ENCODE data around the gene ATP2A1. TPM values are rescaled to one million over a fixed set of nuclear protein-coding genes. Genes with fewer than 3 reads are reported as not detected.

Gene ATP2A1
- total and polyA plus RNA-seq, 2 of the 8 experiments (the other 6 are each of a cell fraction or from before 2014, with no cell fraction given), result 1.7 to 2.4 TPM

DNA sequence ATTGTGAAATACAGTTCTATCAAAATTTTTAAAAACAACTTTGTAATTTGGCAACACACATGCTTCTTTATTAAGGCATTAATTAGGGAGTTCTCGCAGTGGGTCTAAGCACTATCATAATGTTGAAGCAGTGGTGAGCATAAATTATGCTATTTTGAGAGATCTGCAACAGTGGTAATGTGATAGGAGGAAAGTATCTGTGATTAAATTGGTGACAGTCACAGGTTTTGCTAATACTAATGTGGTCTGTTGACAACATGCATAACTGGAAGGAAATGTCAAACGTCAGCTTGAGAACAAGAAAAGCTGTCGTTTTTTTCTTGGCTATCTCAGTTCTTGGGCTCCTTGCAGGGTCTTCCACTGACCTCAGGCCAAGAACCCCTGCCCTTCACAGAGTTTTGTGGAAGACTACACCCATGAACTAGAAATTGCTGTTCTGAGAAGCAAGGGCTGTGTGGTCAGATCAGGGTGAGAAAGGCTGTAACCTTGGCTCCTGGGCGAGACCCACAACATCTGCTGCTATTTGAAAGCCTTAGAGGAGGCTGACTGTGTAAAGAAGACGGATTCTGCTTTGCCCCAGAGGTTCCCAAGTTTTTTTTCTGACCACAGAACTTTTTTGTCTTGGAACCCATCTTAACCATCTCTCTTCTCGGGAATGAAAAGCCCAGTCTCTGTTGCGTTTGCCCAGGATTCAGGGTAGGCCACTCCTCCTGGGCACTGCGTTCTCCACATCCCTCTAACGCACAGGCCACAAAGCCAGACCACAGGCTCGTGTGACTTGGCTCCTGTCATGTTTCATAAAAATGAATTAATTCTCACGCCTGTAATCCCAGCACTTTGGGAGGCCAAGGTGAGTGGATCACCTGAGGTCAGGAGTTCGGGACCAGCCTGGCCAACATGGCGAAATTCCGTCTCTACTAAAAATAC is 13.9 kb downstream of the ATP2A1 start:
- Histone ChIP-seq H3K18ac (ENCODE audit: extremely low read depth, low read length) (no peak overlapping the region), H2BK15ac (ENCODE audit: low read length) (no peak overlapping the region), H2BK120ac (replicated peaks; ENCODE audit: low read depth, low read length) (no peak overlapping the region), H3K27ac (ENCODE audit: low read depth, low read length) (no peak overlapping the region), H3K9me3 (ENCODE audit: insufficient read depth in 2 of 2, low read depth in 1 of 2, low read length in 1 of 2) (no peaks in the 10 kb centered on the region), H3K79me2 (ENCODE audit: control insufficient read depth in 1 of 2, insufficient read depth in 2 of 2, low read length in 2 of 2) (no peaks in the 10 kb centered on the region), H3K36me3 (ENCODE audit: control insufficient read depth in 2 of 4, insufficient read depth in 4 of 4, low read length in 3 of 4) (no peaks in the 10 kb centered on the region), H3K9ac (replicated peaks in 1 of 4; ENCODE audit: extremely low read depth in 1 of 4, low read depth in 3 of 4, low read length in 3 of 4) (no peak overlapping the region), H3K4ac (replicated peaks; ENCODE audit: insufficient read length, low read depth, low read length) (no peak overlapping the region), H4K5ac (ENCODE audit: insufficient read length, low read depth, low read length) (no peak overlapping the region), H2BK5ac (ENCODE audit: low read depth, low read length) (no peak overlapping the region), H3K56ac (replicated peaks; ENCODE audit: insufficient read length, low read depth, low read length) (no peak overlapping the region), H4K8ac (ENCODE audit: extremely low read depth, insufficient read depth, low read length) (no peak overlapping the region), H4K20me1 (replicated peaks in 1 of 2; ENCODE audit: control insufficient read depth in 1 of 2, insufficient read depth in 2 of 2, low read length in 2 of 2) (peaks cover 0 to 2% of the 10 kb centered on the region in 2 experiments), H3K4me2 (ENCODE audit: insufficient read depth in 1 of 2, low read depth in 2 of 2, low read length in 2 of 2) (no peak overlapping the region), H3K27me3 (replicated peaks in 1 of 4; ENCODE audit: control insufficient read depth in 3 of 4, extremely low read depth in 1 of 4, insufficient read depth in 3 of 4, low read length in 3 of 4) (no peaks in the 10 kb centered on the region), H3K4me3 (ENCODE audit: extremely low read depth in 1 of 4, insufficient read depth in 2 of 4, low read depth in 3 of 4, low read length in 4 of 4) (no peak overlapping the region), H2BK12ac (ENCODE audit: low read depth, low read length) (no peak overlapping the region), H3K4me1 (replicated peaks in 1 of 4; ENCODE audit: control insufficient read depth in 3 of 4, insufficient read depth in 4 of 4, low read length in 3 of 4) (no peaks in the 10 kb centered on the region), H2AFZ (ENCODE audit: low read length) (no peak overlapping the region), H2BK20ac (ENCODE audit: low read length) (no peak overlapping the region), H3K23me2 (ENCODE audit: low read depth, low read length) (no peaks in the 10 kb centered on the region), H3K23ac (ENCODE audit: insufficient read length) (no peak overlapping the region), H4K91ac (replicated peaks; ENCODE audit: insufficient read length, low read length) (no peak overlapping the region), H3K79me1 (ENCODE audit: low read depth, low read length) (no peaks in the 10 kb centered on the region), H3K14ac (ENCODE audit: insufficient read length) (no peak overlapping the region), H2AK5ac (ENCODE audit: low read depth, low read length) (no peak overlapping the region)
- no peak for FAIRE-seq
- WGBS, 2 experiments (ENCODE audit: extremely low coverage in 1 of 2, insufficient coverage in 1 of 2, insufficient read length in 1 of 2, insufficient replicate concordance in 2 of 2, low coverage in 1 of 2, low lambda C conversion rate in 2 of 2, missing lambda C conversion rate in 1 of 2), result 85% methylated on average over 13 of the region's 14 CpGs; no CpG with 5 or more reads in 1 of the 2 experiments
- CTCF ChIA-PET (ENCODE audit: partially characterized antibody), result no interaction called here
- TF ChIP-seq PHF8 (conservative IDR thresholded peaks at IDR 0.05; ENCODE audit: low read depth, low read length) (no peak), TEAD4 (IDR thresholded peaks at IDR 0.05; ENCODE audit: low read depth, low read length) (no peak), CBX5 (IDR thresholded peaks at IDR 0.05; ENCODE audit: low read depth, low read length) (no peak), CREB1 (IDR thresholded peaks at IDR 0.05) (no peak), RNF2 (IDR thresholded peaks at IDR 0.05; ENCODE audit: borderline replicate concordance, low read depth, low read length, missing control alignments, poor library complexity, severe bottlenecking) (no peak)
- POLR2A ChIA-PET (ENCODE audit: partially characterized antibody), result interaction anchor here (0.6 to 1.7 kb wide), 6 partner anchors 8 to 44 kb away, joined by 3 to 4 read pairs (median 3); no protein-coding TSS in a partner anchor
- DNase-seq (ENCODE audit: low read depth in 1 of 2, low spot score in 2 of 2), result no peak

Measured in H1 (cell line).